ENCODE measurements around the gene TMEM218.

Gene TMEM218

DNA sequence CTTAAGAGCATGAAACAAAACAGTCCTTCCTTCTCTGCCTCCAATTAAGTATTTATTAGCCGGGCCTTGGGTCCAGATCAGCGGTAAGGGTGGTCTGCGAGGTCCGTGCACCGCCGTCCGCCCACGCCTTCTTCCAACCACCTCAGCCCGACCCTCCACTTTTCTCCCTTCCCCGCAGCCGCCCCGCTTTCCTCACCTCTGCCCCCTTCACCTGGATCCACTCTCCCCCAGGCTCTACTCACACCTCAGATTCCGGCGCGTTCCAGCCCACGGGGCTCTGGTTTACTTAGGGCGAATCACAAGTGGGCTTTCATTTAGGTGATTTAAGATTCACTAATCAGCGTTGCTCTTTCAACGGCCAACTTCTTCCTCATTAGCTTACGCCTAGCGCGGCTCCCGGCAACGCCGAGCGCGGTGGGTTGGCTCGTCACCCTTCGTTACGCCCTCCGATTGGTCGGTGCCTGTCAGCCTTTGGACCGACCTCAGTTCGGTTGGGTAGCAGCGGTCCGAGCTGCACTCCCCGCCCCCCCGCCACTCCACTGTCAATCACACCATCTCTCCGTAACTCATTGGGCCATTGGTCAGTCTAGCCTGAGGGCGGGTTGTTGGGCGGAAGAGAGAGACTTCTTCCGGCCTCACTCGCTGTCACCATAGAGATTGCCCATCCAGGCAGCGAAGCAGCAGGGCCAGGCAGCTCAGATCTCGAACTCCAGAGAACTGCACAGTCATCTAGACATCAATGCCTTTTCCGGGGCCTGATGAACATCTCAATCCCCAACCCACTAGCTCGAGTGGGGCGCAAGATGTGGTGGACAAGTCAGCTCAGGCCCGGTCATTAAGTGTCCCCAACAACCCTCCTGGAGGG, at the start of gene TMEM218:
Gene TMEM218, minus strand, starts transcription at position 284 of the 865 bp plus-strand sequence. CDS start 9,385 bp downstream, outside the sequence.
- DNase-seq, result peak; percentile 99

DNA sequence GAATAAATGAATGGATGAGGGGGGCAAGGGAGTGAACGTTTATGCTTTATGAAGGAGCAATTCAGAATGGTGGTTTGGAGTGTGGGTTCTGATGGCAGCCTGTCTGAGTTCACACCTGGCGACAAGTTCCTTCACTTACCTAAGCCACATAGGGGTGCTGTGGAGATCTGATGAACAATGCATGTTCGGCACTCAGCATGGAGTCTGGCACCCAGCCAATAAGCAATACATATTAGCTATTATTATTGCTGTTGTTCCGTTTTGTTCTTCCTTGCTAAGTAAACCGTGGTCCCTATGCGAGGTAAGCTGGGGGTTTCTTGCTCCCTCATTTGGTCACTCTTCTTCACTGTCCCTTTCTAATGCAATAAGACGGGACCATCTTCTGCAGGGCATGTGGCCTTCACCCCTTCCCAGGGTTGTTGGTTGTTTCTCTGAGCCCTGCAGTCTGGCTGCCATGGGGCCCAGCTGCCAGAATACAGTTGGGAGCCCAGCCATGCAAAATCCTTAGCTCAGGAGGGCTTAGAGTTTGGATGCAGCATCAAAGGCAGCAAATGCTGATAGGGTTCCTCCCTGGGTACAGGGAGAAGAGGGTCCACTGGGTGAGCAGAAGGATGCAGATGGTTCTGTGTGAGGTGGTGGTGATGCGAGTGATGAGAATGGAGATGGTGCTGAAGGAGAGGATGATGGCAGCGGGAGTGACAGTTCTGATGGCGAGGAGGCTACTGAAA, 46.7 kb upstream of the TMEM218 start:
- DNase-seq, result no peak

DNA sequence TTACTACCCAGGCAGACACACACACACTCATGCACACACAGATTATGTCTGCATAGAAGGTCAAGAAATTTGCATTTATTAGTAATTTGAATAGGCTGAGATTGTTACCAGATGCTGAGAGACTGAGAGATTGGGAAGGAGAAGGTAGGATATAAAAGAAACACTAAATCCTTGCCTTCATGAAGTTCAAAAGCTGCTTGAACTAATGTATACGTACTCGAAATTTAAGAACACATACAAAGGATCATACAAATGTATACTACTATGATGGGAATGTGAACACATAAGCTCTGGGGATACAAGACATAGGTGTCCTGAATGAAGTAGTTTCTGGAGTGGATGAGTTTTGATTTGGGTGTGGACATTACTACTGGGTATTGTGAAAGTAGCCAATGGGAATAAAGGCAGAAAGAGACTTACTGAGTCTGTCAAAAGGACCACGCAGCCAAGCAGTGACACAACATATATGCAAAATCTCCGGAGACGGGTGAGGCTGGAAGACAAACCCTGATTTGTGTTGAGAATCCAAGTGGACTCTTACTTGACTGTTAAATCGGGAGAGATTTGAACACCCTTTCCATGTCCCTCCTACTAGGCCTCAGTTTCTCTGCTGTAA, 45.8 kb upstream of the TMEM218 start:
- no peak for DNase-seq

DNA sequence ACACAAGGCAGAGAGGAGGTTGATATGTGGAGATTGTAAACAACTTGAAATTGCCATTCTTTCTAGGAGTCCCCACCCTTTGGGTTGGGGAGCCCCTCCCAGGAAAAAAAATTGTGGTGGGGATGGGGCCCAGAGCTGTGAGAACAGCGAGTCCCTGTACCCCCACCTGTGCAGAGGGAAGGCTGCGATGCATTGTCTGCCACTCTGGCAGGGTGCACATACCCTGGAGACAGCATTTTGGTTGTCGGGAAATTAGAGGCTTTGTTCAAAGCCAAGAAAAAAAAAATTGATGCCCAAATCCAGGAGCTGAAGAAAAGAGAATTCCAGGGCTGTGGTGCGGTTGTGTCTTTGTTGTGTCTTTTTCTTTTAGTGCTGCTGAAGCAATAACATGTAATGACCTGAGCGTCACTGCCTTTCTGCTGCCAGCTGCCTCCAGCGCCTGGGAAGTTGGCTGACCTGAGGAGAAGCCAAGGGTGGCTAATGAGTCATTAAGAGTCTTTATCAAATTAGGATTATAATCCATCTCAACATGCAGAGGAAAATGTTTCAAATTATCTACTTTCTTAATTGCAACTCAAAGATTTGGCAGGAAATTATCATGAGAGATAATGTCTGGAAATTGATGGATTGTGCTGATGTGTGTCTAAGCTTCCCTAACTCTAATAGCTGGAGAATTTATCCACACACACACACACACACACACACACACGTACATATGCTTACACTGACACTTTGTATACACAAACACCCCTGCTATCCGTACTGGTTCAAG, 45.1 kb upstream of the TMEM218 start:
- no peak for DNase-seq

DNA sequence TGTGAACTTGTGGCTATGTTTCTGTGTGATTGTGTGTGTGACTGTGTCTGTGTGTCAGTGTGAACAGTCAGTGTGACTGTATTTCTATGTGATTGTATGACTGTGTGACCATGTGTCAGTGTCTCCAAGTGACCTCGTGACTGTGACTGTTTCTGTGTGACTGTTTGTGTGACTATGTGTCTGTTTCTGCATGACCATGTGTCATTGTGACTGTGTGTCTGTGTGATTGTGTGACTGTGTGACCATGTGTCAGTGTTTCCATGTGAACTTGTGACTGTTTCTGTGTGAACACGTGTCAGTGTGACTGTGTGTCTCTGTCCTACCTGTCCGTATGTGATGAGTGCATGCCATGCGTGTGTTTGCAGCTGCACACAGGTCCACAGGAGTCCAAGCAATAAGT, 44.3 kb upstream of the TMEM218 start:
- no peak for DNase-seq

DNA sequence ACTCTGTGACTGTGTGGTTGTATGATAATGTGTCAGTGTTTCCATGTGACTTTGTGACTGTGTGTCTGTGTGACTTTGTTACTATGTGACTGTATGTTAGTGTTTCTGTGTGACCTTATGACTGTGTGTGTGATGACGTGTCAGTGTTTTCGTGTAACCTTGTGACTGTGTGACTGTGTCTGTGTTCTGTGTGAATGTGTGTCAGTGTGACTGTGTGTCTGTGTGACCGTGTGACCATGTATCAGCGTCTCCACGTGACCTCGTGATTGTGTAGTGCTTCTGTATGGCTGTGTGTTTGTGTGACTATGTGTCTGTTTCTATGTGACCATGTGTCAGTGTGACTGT, 43.6 kb upstream of the TMEM218 start:
- DNase-seq, result no peak

DNA sequence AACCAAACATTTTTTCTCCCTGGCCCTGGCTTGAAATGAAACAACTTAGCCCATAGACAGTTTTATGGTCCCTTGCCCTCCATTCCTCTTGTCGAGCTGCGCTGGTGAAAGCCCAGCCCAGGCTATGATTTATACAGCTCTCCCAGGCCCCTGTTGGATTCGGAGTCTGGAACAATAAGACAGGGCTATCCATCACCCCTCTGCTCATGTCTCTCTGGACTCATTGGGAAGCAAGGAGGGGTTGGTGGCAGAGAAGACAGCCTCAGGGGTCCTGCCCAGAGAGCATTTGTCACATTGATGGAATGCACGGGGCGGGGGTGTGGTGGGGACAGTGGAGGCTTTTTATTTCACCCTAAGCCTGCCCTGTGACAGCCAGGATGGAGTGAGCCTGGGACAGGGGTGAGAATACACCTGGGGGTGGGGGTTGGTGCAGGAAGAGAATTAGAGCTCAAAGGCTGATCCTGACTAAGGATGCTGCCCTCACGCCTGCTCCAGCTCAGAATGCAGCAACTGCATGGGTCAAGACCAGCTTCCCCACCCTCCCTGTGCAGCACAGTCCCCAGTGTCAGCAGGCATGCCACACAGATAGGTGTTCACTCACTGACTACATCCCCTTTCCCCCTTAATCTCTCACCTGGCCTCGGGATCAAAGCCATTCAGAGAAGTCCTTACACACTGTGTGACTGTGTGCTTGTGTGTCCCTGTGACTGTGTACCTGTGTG, 43.1 kb upstream of the TMEM218 start:
- no peak for DNase-seq

DNA sequence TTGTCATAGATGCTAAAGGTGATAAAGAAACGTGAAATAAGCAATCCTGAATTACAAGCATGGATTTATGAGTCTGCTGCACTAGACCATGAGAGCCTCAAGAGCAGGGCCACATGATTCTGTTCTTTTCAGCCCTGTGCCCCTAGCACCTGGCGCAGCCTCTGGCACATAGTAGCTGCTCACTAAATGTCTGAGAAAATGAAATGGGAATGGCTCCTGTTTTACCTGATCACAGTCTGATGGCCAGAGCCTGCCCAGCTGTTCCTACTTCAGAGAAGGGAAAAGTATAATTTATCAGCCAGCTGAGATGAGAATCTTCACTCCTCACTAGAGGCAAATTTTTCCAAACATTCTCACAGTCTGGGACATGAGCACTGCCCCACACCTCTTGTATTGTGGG, 42.4 kb upstream of the TMEM218 start:
- DNase-seq, result no peak

DNA sequence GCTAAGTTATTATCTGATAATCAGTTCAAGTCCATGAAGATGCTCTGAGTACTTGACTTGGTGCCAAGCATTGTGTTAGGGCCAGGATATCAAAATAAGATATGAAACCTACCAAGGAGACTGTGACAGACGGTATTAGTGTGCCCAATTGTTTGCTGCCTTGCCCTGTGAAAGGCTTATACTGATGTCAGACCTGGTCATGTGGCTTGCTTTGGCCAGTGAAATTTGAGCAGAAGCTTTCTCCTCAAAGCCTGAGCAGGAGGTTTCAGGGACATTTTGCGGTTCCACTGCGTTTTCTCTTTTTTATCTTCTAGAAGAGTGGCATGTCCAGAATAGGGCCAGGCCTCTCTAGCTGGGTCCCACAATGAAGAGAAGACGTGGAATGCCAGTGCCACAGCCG, 37.3 kb upstream of the TMEM218 start:
- DNase-seq, result no peak

DNA sequence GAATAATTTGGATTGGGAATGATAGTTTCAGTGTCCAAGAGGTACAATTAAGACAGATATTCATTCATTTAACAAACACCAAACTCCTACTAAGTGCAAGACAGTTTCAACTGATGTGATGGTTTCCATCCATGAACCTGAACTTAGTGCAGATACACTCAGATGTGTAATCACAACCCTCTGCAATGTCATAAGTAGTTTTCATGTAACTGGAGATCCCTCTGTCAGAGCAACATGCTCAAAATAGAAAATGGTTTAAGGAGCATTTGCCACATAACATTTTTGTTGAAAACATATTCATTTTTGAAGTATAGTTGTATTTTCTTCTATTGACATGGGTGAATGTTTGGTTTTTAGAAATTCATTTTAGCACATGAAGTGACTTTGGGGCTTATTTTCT, 36.6 kb upstream of the TMEM218 start:
- no peak for DNase-seq

DNA sequence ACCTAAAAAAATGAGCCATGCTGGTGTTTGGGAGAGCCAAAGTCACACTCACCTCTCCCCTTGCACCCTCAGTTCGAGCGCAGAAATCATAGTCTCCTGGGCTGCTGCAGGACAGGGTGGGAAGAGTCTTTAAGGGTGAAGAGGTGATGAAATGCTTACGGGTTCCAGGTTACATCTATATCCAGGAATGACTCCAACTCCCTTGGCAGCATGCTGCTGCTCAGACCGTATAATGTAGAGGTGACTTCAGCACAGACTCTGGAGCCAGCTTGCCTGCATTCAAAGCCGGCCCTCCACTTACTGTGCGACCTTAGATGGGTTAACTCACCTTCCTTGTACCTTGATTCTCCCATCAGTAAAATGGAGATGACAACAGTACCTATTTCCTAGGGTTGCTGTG, 35.9 kb upstream of the TMEM218 start:
- no peak for DNase-seq

DNA sequence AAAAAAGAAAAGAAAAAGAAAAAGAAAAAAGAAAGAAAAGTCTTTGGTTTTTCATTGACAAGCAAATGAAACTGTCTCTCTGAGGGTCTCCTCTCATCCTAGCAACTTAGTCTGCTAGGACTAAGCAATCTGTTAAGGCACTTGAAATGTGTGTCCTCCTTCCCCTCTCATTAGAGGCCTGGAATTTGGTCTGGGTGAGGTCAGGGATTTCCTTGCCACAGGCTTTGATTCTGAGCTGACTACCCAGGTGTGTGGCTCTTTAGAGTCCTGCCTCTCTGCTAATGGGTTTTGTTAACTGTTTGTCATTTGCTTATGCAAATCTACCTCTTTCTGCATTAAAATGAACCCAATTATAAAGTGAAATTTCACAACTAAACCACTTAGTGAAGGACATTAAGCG, 34.8 kb upstream of the TMEM218 start:
- DNase-seq, result no peak

DNA sequence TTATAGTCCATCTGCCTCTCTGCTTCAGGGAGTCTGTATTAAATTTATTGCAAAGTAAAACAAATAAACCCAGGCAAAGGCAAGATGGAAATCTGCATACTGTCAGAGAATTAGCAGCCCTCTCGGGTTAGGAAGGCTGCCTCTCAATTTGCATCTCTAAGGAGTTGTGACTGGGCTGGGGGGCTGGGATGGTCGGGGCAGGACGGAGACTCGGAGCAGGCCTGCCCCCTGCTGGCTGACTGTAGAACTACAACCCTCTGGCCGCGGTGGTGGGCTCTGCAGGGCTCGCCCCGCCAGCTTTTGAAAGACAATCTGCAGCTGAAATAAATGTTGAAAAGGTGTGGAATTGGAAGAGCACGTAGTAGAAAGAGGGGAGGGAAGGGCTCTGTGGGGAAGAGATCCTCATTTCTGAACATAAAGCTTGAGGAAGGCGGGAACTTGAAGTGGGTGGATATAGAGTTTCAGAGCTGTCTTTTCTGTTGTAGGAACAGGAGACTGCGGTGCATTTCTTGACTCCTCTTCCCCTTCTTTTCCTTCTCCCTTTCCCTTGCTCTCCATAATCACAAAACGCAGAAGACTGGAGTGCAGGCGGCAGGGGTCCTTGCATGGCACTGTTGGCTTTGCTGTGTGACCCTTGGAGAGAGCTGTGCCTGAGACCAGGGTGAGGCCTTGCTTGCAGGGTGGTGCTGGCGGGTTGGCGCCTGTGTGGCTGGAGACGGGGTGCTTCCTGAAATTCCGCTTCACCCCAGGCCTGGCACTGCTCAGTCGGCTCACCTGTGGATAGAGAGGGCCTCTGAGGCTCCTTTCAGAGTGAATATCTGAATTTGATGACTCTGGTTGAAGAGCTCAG, 30.5 kb upstream of the TMEM218 start:
- no peak for DNase-seq

DNA sequence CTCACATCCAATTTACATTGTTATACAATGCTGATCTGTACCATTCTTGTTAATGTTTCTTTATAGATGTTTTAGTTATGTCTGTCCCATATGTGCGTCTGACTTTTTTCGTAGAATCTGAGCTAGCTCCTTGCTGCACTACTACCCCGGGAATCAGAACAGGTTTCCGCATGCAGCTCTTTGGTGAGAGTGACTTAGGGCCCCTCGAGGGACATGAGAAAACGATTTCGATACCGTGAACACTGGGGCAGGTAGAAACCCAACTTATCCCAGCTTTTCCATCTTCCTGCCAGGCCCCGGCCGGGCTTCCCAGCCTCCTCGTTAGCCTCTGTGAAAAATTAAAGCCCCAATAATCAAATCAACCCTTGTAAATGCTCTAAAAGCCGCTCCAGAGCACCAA, 29.8 kb upstream of the TMEM218 start:
- DNase-seq, result no peak

DNA sequence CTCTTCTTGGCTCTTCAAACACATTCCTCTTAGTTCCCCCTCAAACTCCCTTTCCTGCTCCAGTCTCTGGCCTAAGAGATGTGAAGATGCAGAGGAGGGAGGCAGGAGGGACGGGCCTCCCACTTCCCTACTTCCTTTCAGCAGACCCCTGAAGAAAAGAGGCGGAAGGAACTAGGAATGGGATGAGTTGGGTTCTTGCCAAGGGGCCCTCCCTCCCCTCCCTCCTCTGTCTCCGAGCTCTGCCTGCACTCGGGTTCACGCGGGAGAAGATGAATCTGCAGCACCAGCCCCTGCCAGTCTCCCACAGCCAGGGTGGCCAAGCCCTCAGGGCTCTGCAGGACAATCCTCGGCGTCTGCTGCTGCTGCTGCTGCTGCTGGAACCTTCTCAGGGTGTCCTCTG, 28.8 kb upstream of the TMEM218 start:
- no peak for DNase-seq

DNA sequence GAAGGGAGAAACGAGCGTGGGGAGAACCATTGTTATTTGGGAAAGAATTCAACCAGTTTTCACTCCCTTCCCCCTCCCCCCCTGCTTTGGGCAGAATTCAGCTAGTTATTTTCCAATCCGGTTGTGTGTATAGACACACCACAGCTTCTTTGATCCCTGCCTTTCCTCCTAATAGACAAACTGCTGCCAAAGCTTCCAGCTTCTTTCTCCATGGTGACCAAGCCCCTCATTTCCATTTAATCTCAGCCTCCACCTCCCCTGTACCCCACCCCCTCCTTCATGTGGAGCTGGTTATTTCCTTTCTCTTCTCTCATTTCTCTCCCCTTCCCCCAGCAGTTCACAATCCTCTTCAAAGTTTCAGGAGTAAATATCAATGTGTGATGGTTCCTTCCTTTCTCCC, 28.4 kb upstream of the TMEM218 start:
- DNase-seq, result no peak

DNA sequence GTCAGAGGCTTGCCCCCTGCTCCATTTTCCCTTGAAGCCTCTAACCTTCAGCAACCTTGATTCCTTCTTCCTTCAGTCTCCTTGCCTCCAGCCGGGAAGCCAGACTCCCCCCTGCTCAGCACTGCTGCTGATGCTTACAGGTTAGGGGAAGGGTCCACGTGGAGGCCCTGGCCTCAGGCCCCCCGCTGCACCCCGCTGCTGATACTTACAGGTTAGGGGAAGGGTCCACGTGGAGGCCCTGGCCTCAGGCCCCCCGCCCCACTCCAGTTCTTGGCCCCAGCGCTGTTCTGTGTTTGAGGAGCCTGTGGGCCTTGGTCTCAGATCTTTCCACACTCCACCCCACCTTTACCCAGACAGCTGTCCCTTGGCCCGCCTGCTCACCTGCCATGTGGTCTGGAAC, 27.5 kb upstream of the TMEM218 start:
- DNase-seq, result no peak

DNA sequence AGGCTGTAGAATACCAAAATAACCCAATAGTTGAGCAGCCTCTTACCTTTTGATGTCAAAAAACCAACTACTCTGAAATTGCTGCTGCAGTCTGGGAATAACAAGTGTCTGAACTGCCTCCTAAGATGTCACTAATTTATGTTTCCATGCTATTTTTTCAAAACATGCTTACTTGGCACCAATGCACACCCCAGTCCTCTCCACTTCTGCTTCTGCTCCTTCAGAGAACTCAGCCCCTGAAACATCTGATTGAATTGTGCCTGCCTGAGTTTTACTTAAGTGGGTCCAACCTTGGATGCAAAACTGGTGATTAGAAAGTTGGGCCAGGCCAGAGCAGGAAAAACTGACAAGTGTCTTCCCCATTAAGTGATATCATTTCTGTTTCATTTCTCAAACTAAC, 24.6 kb upstream of the TMEM218 start:
- DNase-seq, result peak; percentile 12

DNA sequence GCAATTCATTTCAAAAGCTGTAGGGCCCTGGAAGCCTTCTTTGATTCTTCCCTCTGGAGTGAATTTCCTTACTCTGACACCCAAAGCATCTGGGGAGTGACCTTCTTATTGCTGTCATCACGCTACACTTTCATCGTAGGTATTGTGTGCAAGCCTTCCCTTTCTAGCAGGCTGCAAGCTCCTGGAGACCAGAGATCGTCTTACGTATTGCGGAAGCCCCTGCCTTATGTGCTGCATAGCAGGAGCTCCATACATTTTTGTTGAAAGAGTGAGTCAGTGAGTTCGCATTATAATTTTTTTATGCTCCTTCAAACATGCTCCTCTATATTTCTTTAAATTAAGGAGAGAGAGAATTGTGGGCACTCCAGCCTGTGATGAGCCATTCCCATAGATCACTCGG, 21.2 kb upstream of the TMEM218 start:
- DNase-seq, result no peak

DNA sequence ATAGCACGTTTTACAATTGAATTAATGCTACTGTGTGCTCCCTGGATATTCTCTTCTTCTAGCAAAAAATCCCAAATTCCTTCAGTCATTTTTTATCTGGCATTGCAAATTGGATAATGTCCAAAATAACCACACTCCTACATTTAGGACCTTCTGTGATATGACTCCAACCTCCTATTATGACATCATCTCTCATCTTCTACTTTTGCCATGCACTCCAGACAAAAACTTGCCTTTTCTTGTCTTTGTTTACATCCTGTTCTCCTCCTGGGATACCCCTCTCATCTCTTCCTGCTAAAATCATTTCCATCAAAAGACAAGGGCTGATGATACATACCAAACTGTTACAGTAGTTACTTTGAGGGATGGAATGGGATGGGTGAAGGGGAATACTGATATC, 20.6 kb upstream of the TMEM218 start:
- no peak for DNase-seq

DNA sequence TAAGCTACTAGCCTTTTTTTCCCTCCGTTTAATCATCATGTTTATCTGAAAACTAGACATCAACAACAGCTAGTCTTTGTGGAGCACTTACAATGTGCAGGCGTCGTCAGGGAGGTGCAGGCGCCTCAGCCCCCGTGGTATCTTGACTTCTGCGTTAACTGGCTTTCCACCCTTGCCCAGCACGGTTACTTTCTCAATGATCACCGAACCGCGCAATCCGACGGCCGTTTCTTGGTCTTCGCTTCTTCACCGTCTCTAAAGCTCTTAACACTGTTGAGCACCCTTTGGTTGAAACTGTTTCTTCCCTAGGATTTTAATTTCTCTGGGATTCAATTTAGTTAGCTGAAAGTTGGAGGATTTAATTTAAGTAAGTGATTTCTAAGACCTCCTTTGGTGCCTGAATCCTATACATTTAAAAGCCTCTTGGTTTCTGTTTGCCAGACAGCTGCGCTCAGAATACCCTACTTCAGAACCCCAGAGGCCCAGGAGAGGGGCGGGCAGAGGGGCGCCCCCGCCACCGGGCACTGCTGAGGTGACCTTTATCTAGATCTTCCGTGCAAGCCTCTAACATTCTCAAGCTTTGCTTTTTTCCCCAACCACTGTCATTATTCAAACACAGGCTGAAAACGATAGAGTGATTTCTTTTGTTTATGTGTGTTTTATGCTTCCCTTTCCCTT, 18.0 kb upstream of the TMEM218 start:
- DNase-seq, result no peak
